HepG2 (cell line): ENCODE results near the gene ATP13A3. TPM values are rescaled to one million over a fixed set of nuclear protein-coding genes. Genes with fewer than 3 reads are reported as not detected.

Experiments
- ATAC-seq: fragments of 200-7000 bp; cut with Tn5 transposase; 3 replicates; pipeline ENCODE4 v1.9.1; 2020; ENCODE audit warnings: mild to moderate bottlenecking, moderate library complexity
- BruUV-seq: library from RNA; stranded (reverse); fragments of 400-500 nt; replicated peaks from 2 replicates; lab custom pipeline; 2021; lab: Mats Ljungman, UMichigan
- CTCF ChIA-PET: fragments of 300-600 bp; formaldehyde crosslinking; extraction: SDS; loops from one replicate; lab custom pipeline; 2021; ENCODE audit warnings: low total read pairs, inconsistent platforms, low intra/inter-chr PET ratio; lab: Yijun Ruan, JAX
- POLR2A ChIA-PET: fragments of 350-600 bp; sonication (Branson Sonifier 250); formaldehyde crosslinking; loops from one replicate; lab custom pipeline; 2020; ENCODE audit warnings: antibody characterized with exemption, inconsistent platforms; lab: Yijun Ruan, JAX
- DNase-seq: peaks from one replicate; pipeline ENCODE4 v3.0.0-alpha.2; 2015; ENCODE audit warnings: low spot score
- FAIRE-seq: peaks from 3 replicates; lab custom pipeline; 2011; peaks lifted over from hg19 to GRCh38; lab: Jason Lieb, UNC
- H2AFZ ChIP-seq: one replicate; pipeline ENCODE4 v1.6.1; 2011; ENCODE audit warnings: low read length, inconsistent platforms
- H3K27ac ChIP-seq: fragments of 300-600 bp; 3 replicates; pipeline ENCODE4 v1.8.0; 2011; ENCODE audit warnings: mixed run types, mild to moderate bottlenecking, mixed read lengths, low read length, inconsistent platforms; ENCODE audit not compliant: insufficient read depth; ENCODE audit errors: extremely low read length
- H3K27me3 ChIP-seq, 2 experiments: fragments of 200-600 bp in 1 of 2; 2 replicates in 1 of 2; 3 replicates in 1 of 2; pipeline versions ENCODE4 v1.6.0 to v1.8.0; 2011; ENCODE audit warnings: low read length in 2 of 2, mild to moderate bottlenecking in 2 of 2, moderate library complexity in 2 of 2, inconsistent platforms in 1 of 2; ENCODE audit not compliant: insufficient read depth in 2 of 2, control insufficient read depth in 1 of 2
- H3K36me3 ChIP-seq, 2 experiments: fragments of 200-600 bp in 1 of 2; replicated peaks in 1 of 2; 2 replicates in 1 of 2; 3 replicates in 1 of 2; pipeline versions ENCODE4 v1.5.1 to v1.8.0; 2011; ENCODE audit warnings: low read length in 2 of 2, inconsistent platforms in 1 of 2; ENCODE audit not compliant: insufficient read depth in 2 of 2, control insufficient read depth in 1 of 2
- H3K4me1 ChIP-seq: 2 replicates; pipeline ENCODE4 v1.5.1; 2012; ENCODE audit warnings: low read length, inconsistent platforms; ENCODE audit not compliant: insufficient read depth
- H3K4me2 ChIP-seq: 2 replicates; pipeline ENCODE4 v1.6.0; 2011; ENCODE audit warnings: low read depth, low read length, inconsistent platforms
- H3K4me3 ChIP-seq, 3 experiments: fragments of 200-600 bp in 1 of 3; sonication (generic), shearing (Covaris generic) in 1 of 3; replicated peaks in 1 of 3; 2 replicates each; pipeline ENCODE4 v1.5.1; 2011 to 2016; ENCODE audit warnings: low read length in 3 of 3, inconsistent platforms in 2 of 3, low read depth in 2 of 3, mild to moderate bottlenecking in 2 of 3, control low read depth in 1 of 3, mixed read lengths in 1 of 3; ENCODE audit not compliant: insufficient read depth in 1 of 3
- H3K79me2 ChIP-seq: one replicate; pipeline ENCODE4 v1.6.1; 2011; ENCODE audit warnings: low read length, inconsistent platforms; ENCODE audit not compliant: insufficient read depth
- H3K9ac ChIP-seq: 2 replicates; pipeline ENCODE4 v1.6.0; 2011; ENCODE audit warnings: mild to moderate bottlenecking, low read depth, low read length, inconsistent platforms; ENCODE audit not compliant: insufficient read depth
- H3K9me3 ChIP-seq: 2 replicates; pipeline ENCODE4 v1.5.1; 2012; ENCODE audit warnings: mild to moderate bottlenecking, low read length
- H4K20me1 ChIP-seq: 2 replicates; pipeline ENCODE4 v1.6.0; 2011; ENCODE audit warnings: inconsistent platforms, mild to moderate bottlenecking, low read length, moderate library complexity; ENCODE audit not compliant: insufficient read depth
- HHEX ChIP-seq: IDR thresholded peaks from 2 replicates; pipeline ENCODE4 v1.6.1; 2016; ENCODE audit warnings: control low read depth
- NFIB ChIP-seq: sonication (generic); formaldehyde crosslinking; IDR thresholded peaks from 2 replicates; pipeline ENCODE4 v1.9.0; 2021; ENCODE audit warnings: missing genetic modification reagents, mild to moderate bottlenecking, borderline replicate concordance
- RBFOX2 ChIP-seq: fragments of 200-400 bp; formaldehyde crosslinking; IDR thresholded peaks from 2 replicates; pipeline ENCODE4 v1.6.1; 2017; ENCODE audit warnings: low read depth, mild to moderate bottlenecking, low read length
- SPEN ChIP-seq: sonication (generic); formaldehyde crosslinking; IDR thresholded peaks from 2 replicates; pipeline ENCODE4 v1.5.1; 2020; ENCODE audit warnings: low read depth, mild to moderate bottlenecking, missing genetic modification reagents
- ZFX ChIP-seq: sonication (generic); formaldehyde crosslinking; IDR thresholded peaks from 2 replicates; pipeline ENCODE4 v1.4.0; 2020; ENCODE audit warnings: mild to moderate bottlenecking, low read depth, missing genetic modification reagents, moderate library complexity
- ZNF703 ChIP-seq: sonication (generic); formaldehyde crosslinking; IDR thresholded peaks from 2 replicates; pipeline ENCODE4 v1.5.1; 2020; ENCODE audit warnings: missing genetic modification reagents, mild to moderate bottlenecking, moderate library complexity, borderline replicate concordance
- WGBS: methylation state at CpG from one replicate; pipeline ENCODE4 v1.1.6; 2017; ENCODE audit warnings: low lambda C conversion rate; 5-methylcytosine and 5-hydroxymethylcytosine counted together
- in situ Hi-C: cut with HindIII; loops from 2 replicates; pipeline ENCODE4 v1.10.0; 2017; ENCODE audit warnings: low pct_unique_long_range_greater_than_20kb; ENCODE audit not compliant: extremely low pct_ligation_motif_present
- intact Hi-C: fragments of 100-400 bp; cut with micrococcal nuclease; formaldehyde crosslinking; loops from one replicate; pipeline ENCODE4 v1.10.0; 2022; ENCODE audit not compliant: unreplicated experiment
- polyA plus RNA-seq, 8 experiments: library from polyadenylated mRNA; depleted of rRNA in 3 of 8; stranded (reverse) in 7 of 8; unstranded in 1 of 8; fragments of >200 nt; fragmentation: Illumina TruSeq in 4 of 8; extraction: Trizol in 4 of 8; gene quantifications; 2 replicates each; pipeline versions ENCODE4 v1.2.1 to v1.2.3, GENCODE V29; 2011 to 2016; ENCODE audit warnings: low read depth in 4 of 8, missing spikeins in 1 of 8, mixed read lengths in 1 of 8; ENCODE audit not compliant: insufficient read depth in 1 of 8
- total RNA-seq, 5 experiments: library from RNA; depleted of rRNA; stranded (reverse); fragments of >200 nt; fragmentation: Illumina TruSeq; extraction: Trizol; gene quantifications; 2 replicates each; pipeline ENCODE4 v1.2.3, GENCODE V29; 2016; ENCODE audit warnings: low read depth in 1 of 5
- TF ChIP-seq, protein P1 (sequence below): sonication (generic); formaldehyde crosslinking; IDR thresholded peaks from 2 replicates; pipeline ENCODE4 v1.4.0; 2020; ENCODE audit warnings: missing genetic modification reagents, borderline replicate concordance
- TF ChIP-seq, protein P2 (sequence below): sonication (generic); formaldehyde crosslinking; IDR thresholded peaks from 2 replicates; pipeline ENCODE4 v1.4.0; 2020; ENCODE audit warnings: missing genetic modification reagents

Gene ATP13A3
- total and polyA plus RNA-seq, 2 of the 13 experiments (the other 11 are each of a cell fraction or from before 2014, with no cell fraction given) = 44.9 to 80.8 TPM

GRCh38 chr3:194365526-194365925, 121.3 kb downstream of the ATP13A3 start:
- H2AFZ ChIP-seq = no peak overlapping the region
- intact Hi-C loops = no loop called here

More at GRCh38 chr3:194365526-194365925, 121.3 kb downstream of the ATP13A3 start:
- in situ Hi-C loops = no loop called here
- DNase-seq (no peak), ATAC-seq (no peak), FAIRE-seq (no peak)
- no peaks in the 10 kb centered on the region for H3K9me3 ChIP-seq
- H3K9ac ChIP-seq = no peak overlapping the region
- H4K20me1 ChIP-seq = no peaks in the 10 kb centered on the region
- H3K36me3 ChIP-seq = no peaks in the 10 kb centered on the region
- TF ChIP-seq HHEX (CRISPR knock-in tag) = no peak
- no peak for TF ChIP-seq RBFOX2
- TF ChIP-seq ZFX (CRISPR knock-in tag) = no peak
- TF ChIP-seq, protein P1, sequence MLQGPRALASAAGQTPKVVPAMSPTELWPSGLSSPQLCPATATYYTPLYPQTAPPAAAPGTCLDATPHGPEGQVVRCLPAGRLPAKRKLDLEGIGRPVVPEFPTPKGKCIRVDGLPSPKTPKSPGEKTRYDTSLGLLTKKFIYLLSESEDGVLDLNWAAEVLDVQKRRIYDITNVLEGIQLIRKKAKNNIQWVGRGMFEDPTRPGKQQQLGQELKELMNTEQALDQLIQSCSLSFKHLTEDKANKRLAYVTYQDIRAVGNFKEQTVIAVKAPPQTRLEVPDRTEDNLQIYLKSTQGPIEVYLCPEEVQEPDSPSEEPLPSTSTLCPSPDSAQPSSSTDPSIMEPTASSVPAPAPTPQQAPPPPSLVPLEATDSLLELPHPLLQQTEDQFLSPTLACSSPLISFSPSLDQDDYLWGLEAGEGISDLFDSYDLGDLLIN = no peak
- TF ChIP-seq, protein P2, sequence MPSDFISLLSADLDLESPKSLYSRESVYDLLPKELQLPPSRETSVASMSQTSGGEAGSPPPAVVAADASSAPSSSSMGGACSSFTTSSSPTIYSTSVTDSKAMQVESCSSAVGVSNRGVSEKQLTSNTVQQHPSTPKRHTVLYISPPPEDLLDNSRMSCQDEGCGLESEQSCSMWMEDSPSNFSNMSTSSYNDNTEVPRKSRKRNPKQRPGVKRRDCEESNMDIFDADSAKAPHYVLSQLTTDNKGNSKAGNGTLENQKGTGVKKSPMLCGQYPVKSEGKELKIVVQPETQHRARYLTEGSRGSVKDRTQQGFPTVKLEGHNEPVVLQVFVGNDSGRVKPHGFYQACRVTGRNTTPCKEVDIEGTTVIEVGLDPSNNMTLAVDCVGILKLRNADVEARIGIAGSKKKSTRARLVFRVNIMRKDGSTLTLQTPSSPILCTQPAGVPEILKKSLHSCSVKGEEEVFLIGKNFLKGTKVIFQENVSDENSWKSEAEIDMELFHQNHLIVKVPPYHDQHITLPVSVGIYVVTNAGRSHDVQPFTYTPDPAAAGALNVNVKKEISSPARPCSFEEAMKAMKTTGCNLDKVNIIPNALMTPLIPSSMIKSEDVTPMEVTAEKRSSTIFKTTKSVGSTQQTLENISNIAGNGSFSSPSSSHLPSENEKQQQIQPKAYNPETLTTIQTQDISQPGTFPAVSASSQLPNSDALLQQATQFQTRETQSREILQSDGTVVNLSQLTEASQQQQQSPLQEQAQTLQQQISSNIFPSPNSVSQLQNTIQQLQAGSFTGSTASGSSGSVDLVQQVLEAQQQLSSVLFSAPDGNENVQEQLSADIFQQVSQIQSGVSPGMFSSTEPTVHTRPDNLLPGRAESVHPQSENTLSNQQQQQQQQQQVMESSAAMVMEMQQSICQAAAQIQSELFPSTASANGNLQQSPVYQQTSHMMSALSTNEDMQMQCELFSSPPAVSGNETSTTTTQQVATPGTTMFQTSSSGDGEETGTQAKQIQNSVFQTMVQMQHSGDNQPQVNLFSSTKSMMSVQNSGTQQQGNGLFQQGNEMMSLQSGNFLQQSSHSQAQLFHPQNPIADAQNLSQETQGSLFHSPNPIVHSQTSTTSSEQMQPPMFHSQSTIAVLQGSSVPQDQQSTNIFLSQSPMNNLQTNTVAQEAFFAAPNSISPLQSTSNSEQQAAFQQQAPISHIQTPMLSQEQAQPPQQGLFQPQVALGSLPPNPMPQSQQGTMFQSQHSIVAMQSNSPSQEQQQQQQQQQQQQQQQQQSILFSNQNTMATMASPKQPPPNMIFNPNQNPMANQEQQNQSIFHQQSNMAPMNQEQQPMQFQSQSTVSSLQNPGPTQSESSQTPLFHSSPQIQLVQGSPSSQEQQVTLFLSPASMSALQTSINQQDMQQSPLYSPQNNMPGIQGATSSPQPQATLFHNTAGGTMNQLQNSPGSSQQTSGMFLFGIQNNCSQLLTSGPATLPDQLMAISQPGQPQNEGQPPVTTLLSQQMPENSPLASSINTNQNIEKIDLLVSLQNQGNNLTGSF (CRISPR knock-in tag) = no peak
- no peak for TF ChIP-seq SPEN
- TF ChIP-seq NFIB = no peak
- TF ChIP-seq ZNF703 (CRISPR knock-in tag) = no peak
- H3K4me2 ChIP-seq = no peak overlapping the region
- no TSS peak for BruUV-seq
- no peak overlapping the region for H3K4me3 ChIP-seq
- CTCF ChIA-PET = no interaction called here
- peaks cover 14 to 75% of the 10 kb centered on the region in 2 experiments; a peak in 4 of 5 replicates for H3K27me3 ChIP-seq
- H3K27ac ChIP-seq = no peak overlapping the region
- POLR2A ChIA-PET = no interaction called here
- peaks cover 14% of the 10 kb centered on the region for H3K4me1 ChIP-seq
- 29% methylated on average over 4 of the region's 6 CpGs for WGBS
- H3K79me2 ChIP-seq = no peaks in the 10 kb centered on the region
